GM12873 (cell line): ENCODE data around the gene RUNX1.

Experiments used
- TF ChIP-seq, protein P1 (sequence below): IDR thresholded peaks from 2 replicates; pipeline ENCODE4 v1.5.1; 2012; ENCODE audit warnings: low read depth, mild to moderate bottlenecking, moderate library complexity, low read length, control low read depth; ENCODE audit not compliant: insufficient read depth; ENCODE audit errors: missing control alignments

The RUNX1 gene

DNA sequence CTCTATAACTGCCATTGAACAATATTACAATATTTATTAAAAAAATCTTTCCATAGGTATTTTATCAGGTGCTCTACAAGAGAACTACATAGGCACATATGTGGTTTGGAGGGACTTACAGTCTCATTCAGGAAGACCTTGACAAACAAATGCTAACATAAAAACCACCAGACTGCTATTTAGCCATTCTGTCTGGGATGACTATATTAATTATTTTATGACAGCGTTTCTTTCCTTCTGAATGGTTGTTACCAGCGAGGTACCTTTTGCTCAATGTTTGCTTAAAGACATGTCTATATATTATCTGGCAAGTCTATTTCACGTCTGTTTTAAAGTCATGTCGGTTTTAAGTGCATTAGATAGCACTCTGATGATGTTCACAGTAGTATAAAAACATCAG, 69.7 kb downstream of the RUNX1 start:
- TF ChIP-seq, protein P1, sequence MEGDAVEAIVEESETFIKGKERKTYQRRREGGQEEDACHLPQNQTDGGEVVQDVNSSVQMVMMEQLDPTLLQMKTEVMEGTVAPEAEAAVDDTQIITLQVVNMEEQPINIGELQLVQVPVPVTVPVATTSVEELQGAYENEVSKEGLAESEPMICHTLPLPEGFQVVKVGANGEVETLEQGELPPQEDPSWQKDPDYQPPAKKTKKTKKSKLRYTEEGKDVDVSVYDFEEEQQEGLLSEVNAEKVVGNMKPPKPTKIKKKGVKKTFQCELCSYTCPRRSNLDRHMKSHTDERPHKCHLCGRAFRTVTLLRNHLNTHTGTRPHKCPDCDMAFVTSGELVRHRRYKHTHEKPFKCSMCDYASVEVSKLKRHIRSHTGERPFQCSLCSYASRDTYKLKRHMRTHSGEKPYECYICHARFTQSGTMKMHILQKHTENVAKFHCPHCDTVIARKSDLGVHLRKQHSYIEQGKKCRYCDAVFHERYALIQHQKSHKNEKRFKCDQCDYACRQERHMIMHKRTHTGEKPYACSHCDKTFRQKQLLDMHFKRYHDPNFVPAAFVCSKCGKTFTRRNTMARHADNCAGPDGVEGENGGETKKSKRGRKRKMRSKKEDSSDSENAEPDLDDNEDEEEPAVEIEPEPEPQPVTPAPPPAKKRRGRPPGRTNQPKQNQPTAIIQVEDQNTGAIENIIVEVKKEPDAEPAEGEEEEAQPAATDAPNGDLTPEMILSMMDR, result no peak

DNA sequence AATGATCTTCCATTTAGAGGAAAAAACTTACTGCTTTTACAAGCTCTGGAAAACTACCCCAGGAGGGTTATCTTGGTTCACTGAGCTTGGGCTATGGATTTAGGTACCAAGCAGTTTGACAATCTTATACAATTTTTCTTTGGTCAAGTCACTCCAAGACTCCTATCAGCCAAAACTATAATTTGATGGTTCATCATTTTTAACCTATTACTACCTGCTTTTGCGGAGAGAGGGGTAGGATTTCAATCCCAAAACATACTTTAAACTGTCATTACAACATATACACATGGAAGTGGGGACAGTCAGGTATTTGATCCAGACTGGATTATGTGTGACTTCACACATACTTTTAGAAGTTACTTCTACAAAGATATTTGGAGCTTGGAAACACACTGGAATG, 71.8 kb downstream of the RUNX1 start:
- TF ChIP-seq, protein P1, result no peak

DNA sequence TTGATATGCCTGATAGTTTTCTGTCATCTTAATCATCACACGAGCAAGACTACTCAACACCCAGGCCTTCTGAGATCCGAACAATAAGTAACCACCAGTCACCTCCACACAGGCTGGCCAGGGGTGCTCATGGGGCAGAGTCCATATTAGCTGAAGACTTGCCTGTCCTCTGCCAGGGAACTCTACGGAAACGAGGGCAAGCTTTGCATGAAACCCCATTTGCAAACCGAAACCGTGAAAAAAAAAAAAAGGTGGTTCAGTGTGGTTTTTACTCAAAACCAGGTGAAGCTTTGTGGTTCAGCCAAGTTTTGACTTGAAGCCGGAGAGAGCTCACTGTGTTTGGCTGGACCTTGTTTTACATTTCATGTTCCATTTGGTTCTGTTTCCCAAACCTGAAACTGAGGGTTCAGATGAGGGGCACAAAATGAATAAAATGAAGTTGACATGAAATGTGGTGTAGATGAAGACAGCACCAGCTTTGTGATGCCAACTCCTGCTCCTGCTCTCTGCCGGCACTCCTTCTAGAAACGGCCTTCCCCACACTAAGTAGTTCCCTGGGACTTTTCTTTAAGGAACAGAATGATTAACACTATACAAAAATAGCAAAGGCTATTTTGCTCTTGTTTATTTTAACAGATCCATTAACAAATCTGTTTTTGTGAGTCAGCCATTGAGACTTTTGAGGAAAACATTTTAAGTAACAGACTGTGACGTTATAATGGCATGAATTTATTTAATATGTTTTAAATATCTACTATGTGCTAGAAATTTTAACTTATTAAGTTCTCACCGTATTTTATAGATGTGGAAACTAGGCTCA, 74.7 kb downstream of the RUNX1 start:
- TF ChIP-seq, protein P1, result no peak

DNA sequence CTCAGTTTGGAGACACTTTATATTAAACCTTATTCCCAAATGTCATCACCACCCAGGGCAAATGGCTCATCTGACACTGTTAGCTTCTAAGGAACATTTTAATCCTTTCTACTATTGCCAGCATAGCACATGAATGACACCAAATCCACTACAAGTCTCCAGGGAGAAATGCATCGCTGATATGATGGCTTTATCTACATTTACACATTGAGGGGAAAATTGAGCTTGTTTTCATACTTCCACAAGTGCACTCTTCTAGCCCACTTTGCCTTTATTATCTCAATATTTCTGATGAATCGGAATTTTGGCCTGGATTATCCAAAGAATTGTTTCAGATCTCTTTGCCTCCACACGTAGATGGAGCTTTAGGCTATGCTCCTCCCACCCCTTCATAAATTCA, 75.4 kb downstream of the RUNX1 start:
- TF ChIP-seq, protein P1, result no peak

DNA sequence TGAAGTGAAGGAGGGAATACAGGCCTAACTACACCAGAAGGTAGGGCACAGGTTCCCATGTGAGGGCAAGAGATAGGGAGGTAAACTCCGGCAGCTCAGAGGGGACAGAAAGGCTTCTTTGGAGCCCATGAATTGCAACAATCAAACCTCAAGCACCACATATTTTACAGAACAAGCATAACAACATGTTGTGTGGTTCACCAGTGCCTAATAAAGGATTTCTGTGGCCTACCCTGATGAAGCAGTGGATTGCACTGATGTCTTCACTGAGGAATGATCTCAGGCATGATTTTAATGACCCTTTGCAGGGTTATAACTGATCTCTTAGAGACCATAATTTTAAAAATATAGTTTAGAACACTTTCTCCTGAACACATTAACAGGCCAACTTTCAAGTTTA, 77.4 kb downstream of the RUNX1 start:
- TF ChIP-seq, protein P1, result no peak

DNA sequence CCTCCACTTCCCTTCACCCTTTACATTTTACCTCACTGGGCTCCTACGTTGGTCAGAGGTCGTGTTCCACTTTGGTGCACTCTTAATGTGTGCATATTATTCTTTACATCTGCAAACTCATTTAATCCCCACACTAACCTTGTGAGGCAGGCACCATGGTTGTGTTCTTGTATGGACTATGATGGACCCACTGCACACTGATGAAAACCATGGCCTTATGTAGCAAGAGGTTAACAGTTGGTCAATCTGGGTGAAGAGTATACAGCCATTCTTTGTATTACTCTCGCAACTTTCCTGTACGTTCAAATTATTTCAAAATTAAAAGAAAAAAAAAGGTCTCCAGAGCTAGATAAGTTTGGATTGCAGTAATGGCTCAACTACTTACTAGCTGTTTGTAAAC, 78.5 kb downstream of the RUNX1 start:
- TF ChIP-seq, protein P1, result no peak

DNA sequence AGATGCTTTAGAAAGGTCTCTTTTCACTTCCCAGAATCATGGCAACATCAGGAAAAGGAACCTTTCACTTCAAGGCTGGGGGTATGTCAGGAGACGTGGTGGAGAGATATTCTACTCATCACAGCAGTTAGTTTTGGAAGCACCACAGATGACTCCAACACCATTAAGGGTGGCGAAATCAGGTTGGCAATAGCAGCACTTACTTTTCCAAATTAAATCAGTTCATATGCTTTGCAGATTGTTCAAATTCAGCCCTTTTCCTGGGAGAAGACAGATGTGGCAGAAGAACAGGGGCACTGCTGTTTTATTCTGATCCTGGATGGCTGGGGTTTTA, 79.0 kb downstream of the RUNX1 start:
- TF ChIP-seq, protein P1, result no peak
